ENCODE results near the gene SLC35E2B. TPM values are rescaled to one million over a fixed set of nuclear protein-coding genes. Genes with fewer than 3 reads are reported as not detected.

SLC35E2B gene
- total and polyA plus RNA-seq, 12 donors = 8.4 to 30.7 (median 17.0) TPM

DNA sequence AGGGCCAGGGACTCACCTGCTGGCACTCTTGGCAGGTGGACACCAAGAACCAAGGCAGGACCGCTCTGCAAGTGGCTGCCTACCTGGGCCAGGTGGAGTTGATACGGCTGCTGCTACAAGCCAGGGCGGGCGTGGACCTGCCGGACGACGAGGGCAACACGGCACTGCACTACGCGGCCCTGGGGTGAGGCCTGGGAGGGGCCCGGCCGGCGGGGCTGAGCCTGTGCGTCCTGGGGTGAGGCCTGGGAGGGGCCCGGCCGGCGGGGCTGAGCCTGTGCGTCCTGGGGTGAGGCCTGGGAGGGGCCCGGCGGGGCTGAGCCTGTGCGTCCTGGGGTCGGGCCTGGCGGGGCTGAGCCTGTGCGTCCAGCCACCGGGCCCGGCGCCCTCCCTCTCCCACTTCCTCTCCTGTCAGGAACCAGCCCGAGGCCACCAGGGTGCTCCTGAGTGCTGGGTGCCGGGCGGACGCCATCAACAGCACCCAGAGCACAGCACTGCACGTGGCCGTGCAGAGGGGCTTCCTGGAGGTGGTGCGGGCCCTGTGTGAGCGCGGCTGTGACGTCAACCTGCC, 65.2 kb downstream of the SLC35E2B start:
- peaks cover 0 to 41% (median 11%) of the 10 kb centered on the region in 9 donors for H3K4me1 ChIP-seq
- TF ChIP-seq, protein P1, sequence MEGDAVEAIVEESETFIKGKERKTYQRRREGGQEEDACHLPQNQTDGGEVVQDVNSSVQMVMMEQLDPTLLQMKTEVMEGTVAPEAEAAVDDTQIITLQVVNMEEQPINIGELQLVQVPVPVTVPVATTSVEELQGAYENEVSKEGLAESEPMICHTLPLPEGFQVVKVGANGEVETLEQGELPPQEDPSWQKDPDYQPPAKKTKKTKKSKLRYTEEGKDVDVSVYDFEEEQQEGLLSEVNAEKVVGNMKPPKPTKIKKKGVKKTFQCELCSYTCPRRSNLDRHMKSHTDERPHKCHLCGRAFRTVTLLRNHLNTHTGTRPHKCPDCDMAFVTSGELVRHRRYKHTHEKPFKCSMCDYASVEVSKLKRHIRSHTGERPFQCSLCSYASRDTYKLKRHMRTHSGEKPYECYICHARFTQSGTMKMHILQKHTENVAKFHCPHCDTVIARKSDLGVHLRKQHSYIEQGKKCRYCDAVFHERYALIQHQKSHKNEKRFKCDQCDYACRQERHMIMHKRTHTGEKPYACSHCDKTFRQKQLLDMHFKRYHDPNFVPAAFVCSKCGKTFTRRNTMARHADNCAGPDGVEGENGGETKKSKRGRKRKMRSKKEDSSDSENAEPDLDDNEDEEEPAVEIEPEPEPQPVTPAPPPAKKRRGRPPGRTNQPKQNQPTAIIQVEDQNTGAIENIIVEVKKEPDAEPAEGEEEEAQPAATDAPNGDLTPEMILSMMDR (IDR thresholded peaks at IDR 0.05) = no peak
- no peak overlapping the region for H3K27ac ChIP-seq
- intact Hi-C loops (cut with DNase I) = no loop called here
- H3K9me3 ChIP-seq = no peaks in the 10 kb centered on the region
- peaks cover 0 to 41% (median 15%) of the 10 kb centered on the region in 7 donors for H3K27me3 ChIP-seq
- ATAC-seq (no peak), DNase-seq (no peak)
- peaks cover 0 to 41% (median 8%) of the 10 kb centered on the region in 9 donors for H3K36me3 ChIP-seq
- 81 to 82% methylated on average over 37 of the region's 37 CpGs for WGBS, 2 donors
- no peak overlapping the region for H3K4me3 ChIP-seq

DNA sequence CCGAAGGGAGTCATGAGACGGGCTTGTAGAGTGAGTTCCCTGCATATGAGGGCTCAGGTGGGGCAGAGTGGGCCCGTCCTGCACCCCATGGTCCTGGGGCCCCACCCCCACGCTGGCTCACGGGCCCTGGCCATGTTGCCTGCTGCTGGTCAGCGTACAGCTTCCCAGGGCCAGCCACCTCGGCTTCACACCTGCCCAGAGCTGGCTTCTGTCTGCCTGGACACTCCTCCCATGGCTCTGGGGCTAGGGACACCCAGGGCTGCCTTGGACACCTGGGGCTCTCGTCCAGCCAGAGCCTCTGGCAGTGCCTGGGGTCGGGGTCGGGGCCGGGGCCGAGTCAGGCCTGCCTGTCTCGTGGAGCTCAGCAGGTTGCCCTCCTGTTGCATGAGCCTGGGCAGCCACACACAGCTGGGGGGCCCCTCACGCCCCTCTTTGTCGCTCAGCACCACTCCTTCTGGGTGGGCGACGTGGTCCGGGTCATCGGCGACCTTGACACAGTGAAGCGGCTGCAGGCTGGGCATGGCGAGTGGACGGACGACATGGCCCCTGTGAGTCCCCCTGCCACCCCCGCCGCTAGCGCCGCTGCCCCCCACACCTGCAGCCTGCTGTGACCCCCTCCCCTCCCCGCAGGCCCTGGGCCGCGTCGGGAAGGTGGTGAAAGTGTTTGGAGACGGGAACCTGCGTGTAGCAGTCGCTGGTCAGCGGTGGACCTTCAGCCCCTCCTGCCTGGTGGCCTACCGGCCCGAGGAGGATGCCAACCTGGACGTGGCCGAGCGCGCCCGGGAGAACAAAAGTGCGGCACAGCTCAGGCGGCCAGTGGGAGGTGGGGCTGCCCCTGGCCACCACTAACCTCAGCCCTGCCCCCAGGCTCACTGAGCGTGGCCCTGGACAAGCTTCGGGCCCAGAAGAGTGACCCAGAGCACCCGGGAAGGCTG, 66.1 kb downstream of the SLC35E2B start:
- intact Hi-C loops (cut with DNase I) = no loop called here
- H3K9me3 ChIP-seq = no peaks in the 10 kb centered on the region
- H3K4me3 ChIP-seq = no peak overlapping the region
- DNase-seq (no peak), ATAC-seq (no peak)
- WGBS, 2 donors = 93 to 96% methylated on average over 42 to 48 of the region's 48 CpGs
- TF ChIP-seq, protein P1 (IDR thresholded peaks at IDR 0.05) = no peak
- peaks cover 0 to 32% (median 9%) of the 10 kb centered on the region in 7 donors for H3K27me3 ChIP-seq
- H3K4me1 ChIP-seq = peaks cover 2 to 38% (median 7%) of the 10 kb centered on the region in 9 donors
- peaks cover 0 to 41% (median 8%) of the 10 kb centered on the region in 9 donors for H3K36me3 ChIP-seq
- peak overlapping the region in 5 of 10 donors; percentile 39 to 83 (median 68) for H3K27ac ChIP-seq

- H3K9me3 ChIP-seq = no peaks in the 10 kb centered on the region
- no peak for DNase-seq
- TF ChIP-seq, protein P1 (IDR thresholded peaks at IDR 0.05) = no peak
- peak overlapping the region in 8 of 10 donors; percentile 44 to 83 (median 68) for H3K27ac ChIP-seq
- H3K36me3 ChIP-seq = peaks cover 0 to 41% (median 8%) of the 10 kb centered on the region in 9 donors
- peaks cover 4 to 38% (median 9%) of the 10 kb centered on the region in 9 donors for H3K4me1 ChIP-seq
- peak overlapping the region in 6 of 10 donors; percentile 10 to 41 (median 26) for H3K4me3 ChIP-seq
- 80 to 91% methylated on average over 8 of the region's 8 CpGs for WGBS, 2 donors
- intact Hi-C loops (cut with DNase I) = no loop called here
- peak in 2 of 8 donors; percentile 1 to 8 for ATAC-seq
- peaks cover 0 to 26% (median 6%) of the 10 kb centered on the region in 7 donors for H3K27me3 ChIP-seq
Observed at GRCh38 chr1:1625824-1626206, 66.8 kb downstream of the SLC35E2B start.

DNA sequence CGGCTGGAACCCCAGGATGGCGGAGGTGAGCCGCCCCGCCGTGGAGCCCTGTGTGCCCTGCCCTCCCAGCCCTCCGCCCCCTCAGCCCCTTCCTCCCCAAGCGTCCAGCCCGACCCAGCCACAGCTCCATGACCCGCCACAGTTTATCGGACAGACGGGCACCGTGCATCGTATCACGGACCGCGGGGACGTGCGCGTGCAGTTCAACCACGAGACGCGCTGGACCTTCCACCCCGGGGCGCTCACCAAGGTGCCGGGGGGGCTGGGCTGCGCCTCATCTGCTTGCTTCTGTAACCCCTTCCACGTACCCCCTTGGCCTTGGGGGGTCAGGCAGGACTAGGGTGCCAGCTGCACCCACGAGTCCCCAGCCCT, 67.2 kb downstream of the SLC35E2B start:
- intact Hi-C loops (cut with DNase I) = no loop called here
- Histone ChIP-seq H3K9me3 (no peaks in the 10 kb centered on the region), H3K4me3 (peak overlapping the region in 7 of 10 donors; percentile 10 to 41 (median 18)), H3K27me3 (peaks cover 0 to 21% (median 2%) of the 10 kb centered on the region in 7 donors), H3K36me3 (peaks cover 0 to 41% (median 8%) of the 10 kb centered on the region in 9 donors), H3K27ac (peak overlapping the region in 8 of 10 donors; percentile 44 to 83 (median 68)), H3K4me1 (peaks cover 4 to 39% (median 13%) of the 10 kb centered on the region in 9 donors)
- WGBS, 2 donors = 26 to 67% methylated on average over 23 to 28 of the region's 28 CpGs
- ATAC-seq (peak in 3 of 8 donors; percentile 0 to 4 (median 1)), DNase-seq (no peak)
- TF ChIP-seq, protein P1 (IDR thresholded peaks at IDR 0.05) = no peak
